ENCODE measurements around the gene UTP3. TPM values are rescaled to one million over a fixed set of nuclear protein-coding genes. Genes with fewer than 3 reads are reported as not detected.
"Not testable (repeated sequence)": the region's sequence is repeated elsewhere in the genome, so short reads cannot be mapped to it uniquely, and the experiment has no call there.

The UTP3 gene
- total and polyA plus RNA-seq, 10 donors: 29.0 to 51.3 (median 38.0) TPM

GRCh38 chr4:70701271-70701670, 12.9 kb downstream of the UTP3 start:
- H3K36me3 ChIP-seq: no peaks in the 10 kb centered on the region
- intact Hi-C loops (cut with DNase I; ENCODE audit: low total_unique reads): loop anchor here (10.0 kb wide), 1 partner anchor 134 kb away; the partner anchor contains the start of gene GRSF1
- WGBS, 5 donors: 89 to 97% (median 91%) methylated on average over 1 of the region's 1 CpG
- H3K9me3 ChIP-seq: no peaks in the 10 kb centered on the region
- no peak overlapping the region for H3K27ac ChIP-seq
- peaks cover 4 to 25% (median 15%) of the 10 kb centered on the region in 6 donors for H3K4me1 ChIP-seq
- TF ChIP-seq POLR2AphosphoS5 (IDR thresholded peaks at IDR 0.05) (no peak), CTCF (IDR thresholded peaks at IDR 0.05 in 8 of 11, conservative IDR thresholded peaks at IDR 0.05 in 3 of 11) (no peak), POLR2A (IDR thresholded peaks at IDR 0.05) (no peak)
- no peaks in the 10 kb centered on the region for H3K27me3 ChIP-seq (replicated peaks in 1 of 7)
- no peak overlapping the region for H3K4me3 ChIP-seq
- DNase-seq: no peak

- not testable (repeated sequence) for H3K27me3 ChIP-seq (replicated peaks in 1 of 7); H3K4me3 ChIP-seq; H3K36me3 ChIP-seq; DNase-seq; H3K9me3 ChIP-seq
- Histone ChIP-seq H3K4me1 (peaks cover 15 to 37% (median 28%) of the 10 kb centered on the region in 6 donors), H3K27ac (peak overlapping the region in 1 of 8 donors; percentile 95)
- WGBS, 5 donors: 87 to 93% (median 90%) methylated on average over 2 of the region's 2 CpGs
- intact Hi-C loops (cut with DNase I; ENCODE audit: low total_unique reads): loop anchor here (10.0 kb wide), 1 partner anchor 132 kb away; the partner anchor contains the start of gene GRSF1
These were observed 14.3 kb downstream of the UTP3 start for GRCh38 chr4:70702592-70702991.

GRCh38 chr4:70703619-70704214, 15.4 kb downstream of the UTP3 start:
- no peak for DNase-seq
- H3K27ac ChIP-seq: peak overlapping the region; percentile 88 to 96 (median 94)
- 5 to 8% (median 7%) methylated on average over 11 of the region's 11 CpGs for WGBS, 5 donors
- no peaks in the 10 kb centered on the region for H3K27me3 ChIP-seq (replicated peaks in 1 of 7)
- TF ChIP-seq POLR2A (IDR thresholded peaks at IDR 0.05) (no peak), POLR2AphosphoS5 (IDR thresholded peaks at IDR 0.05) (no peak), CTCF (IDR thresholded peaks at IDR 0.05 in 8 of 11, conservative IDR thresholded peaks at IDR 0.05 in 3 of 11) (no peak)
- H3K4me1 ChIP-seq: peaks cover 18 to 48% (median 30%) of the 10 kb centered on the region in 6 donors
- peak overlapping the region; percentile 65 to 96 (median 76) for H3K4me3 ChIP-seq
- H3K36me3 ChIP-seq: no peaks in the 10 kb centered on the region
- no peaks in the 10 kb centered on the region for H3K9me3 ChIP-seq
- intact Hi-C loops (cut with DNase I; ENCODE audit: low total_unique reads): loop anchor here (10.0 kb wide), 1 partner anchor 131 kb away; the partner anchor contains the start of gene GRSF1

- peak overlapping the region; percentile 88 to 96 (median 94) for H3K27ac ChIP-seq
These were observed 16.0 kb downstream of the UTP3 start for GRCh38 chr4:70704215-70704930.

More at GRCh38 chr4:70704215-70704930, 16.0 kb downstream of the UTP3 start:
- peak in 9 of 11 experiments; percentile 7 to 68 (median 58) for TF ChIP-seq CTCF (IDR thresholded peaks at IDR 0.05 in 8 of 11, conservative IDR thresholded peaks at IDR 0.05 in 3 of 11)
- TF ChIP-seq POLR2A (IDR thresholded peaks at IDR 0.05): no peak
- peak; percentile 74 to 79 (median 74) for TF ChIP-seq POLR2AphosphoS5 (IDR thresholded peaks at IDR 0.05)
- H3K4me3 ChIP-seq: peak overlapping the region; percentile 65 to 96 (median 76)
- intact Hi-C loops (cut with DNase I; ENCODE audit: low total_unique reads): loop anchor here (10.0 kb wide), 1 partner anchor 130 kb away; the partner anchor contains the start of gene GRSF1
- no peaks in the 10 kb centered on the region for H3K9me3 ChIP-seq
- peaks cover 18 to 54% (median 31%) of the 10 kb centered on the region in 6 donors for H3K4me1 ChIP-seq
- DNase-seq: peak; percentile 95
- H3K36me3 ChIP-seq: no peaks in the 10 kb centered on the region
- 0 to 1% (median 1%) methylated on average over 29 to 58 of the region's 58 CpGs for WGBS, 5 donors
- H3K27me3 ChIP-seq (replicated peaks in 1 of 7): no peaks in the 10 kb centered on the region
